ENCODE measurements around the gene CACTIN. TPM values are rescaled to one million over a fixed set of nuclear protein-coding genes. Genes with fewer than 3 reads are reported as not detected.
"Not testable (repeated sequence)": the region's sequence is repeated elsewhere in the genome, so short reads cannot be mapped to it uniquely, and the experiment has no call there.

CACTIN gene
- total and polyA plus RNA-seq, 7 donors: 6.2 to 23.9 (median 20.5) TPM

DNA sequence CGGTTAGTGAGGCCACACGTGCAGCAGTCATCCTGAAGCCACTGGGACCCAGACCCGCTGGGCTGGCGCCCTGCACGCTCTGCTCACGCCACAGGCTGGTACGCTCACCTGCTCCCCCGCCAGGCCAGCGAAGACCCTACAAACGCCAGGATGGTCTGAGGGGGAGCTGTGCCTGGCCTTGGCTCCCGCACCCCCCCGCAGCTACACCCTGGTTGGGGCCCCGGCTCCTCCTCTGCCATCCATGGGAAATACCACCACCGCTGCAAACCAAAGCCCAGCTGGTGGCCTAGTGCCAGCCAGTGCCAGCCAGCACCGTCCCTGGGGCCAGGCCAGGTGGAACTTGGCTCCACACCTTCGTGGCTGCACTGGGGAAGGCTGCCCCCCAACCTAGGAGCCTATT is 23.3 kb upstream of the CACTIN start:
- TF ChIP-seq, protein P1, sequence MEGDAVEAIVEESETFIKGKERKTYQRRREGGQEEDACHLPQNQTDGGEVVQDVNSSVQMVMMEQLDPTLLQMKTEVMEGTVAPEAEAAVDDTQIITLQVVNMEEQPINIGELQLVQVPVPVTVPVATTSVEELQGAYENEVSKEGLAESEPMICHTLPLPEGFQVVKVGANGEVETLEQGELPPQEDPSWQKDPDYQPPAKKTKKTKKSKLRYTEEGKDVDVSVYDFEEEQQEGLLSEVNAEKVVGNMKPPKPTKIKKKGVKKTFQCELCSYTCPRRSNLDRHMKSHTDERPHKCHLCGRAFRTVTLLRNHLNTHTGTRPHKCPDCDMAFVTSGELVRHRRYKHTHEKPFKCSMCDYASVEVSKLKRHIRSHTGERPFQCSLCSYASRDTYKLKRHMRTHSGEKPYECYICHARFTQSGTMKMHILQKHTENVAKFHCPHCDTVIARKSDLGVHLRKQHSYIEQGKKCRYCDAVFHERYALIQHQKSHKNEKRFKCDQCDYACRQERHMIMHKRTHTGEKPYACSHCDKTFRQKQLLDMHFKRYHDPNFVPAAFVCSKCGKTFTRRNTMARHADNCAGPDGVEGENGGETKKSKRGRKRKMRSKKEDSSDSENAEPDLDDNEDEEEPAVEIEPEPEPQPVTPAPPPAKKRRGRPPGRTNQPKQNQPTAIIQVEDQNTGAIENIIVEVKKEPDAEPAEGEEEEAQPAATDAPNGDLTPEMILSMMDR (IDR thresholded peaks at IDR 0.05): no peak
- TF ChIP-seq POLR2A (IDR thresholded peaks at IDR 0.05): no peak
- TF ChIP-seq POLR2AphosphoS5 (IDR thresholded peaks at IDR 0.05): no peak
- TF ChIP-seq EP300 (IDR thresholded peaks at IDR 0.05): no peak
- intact Hi-C loops (cut with DNase I): no loop called here
- no peak overlapping the region for H3K27ac ChIP-seq
- no peaks in the 10 kb centered on the region for H3K4me1 ChIP-seq
- H3K9me3 ChIP-seq: no peaks in the 10 kb centered on the region
- H3K4me3 ChIP-seq: no peak overlapping the region
- H3K27me3 ChIP-seq: no peaks in the 10 kb centered on the region
- 93 to 95% methylated on average over 16 of the region's 16 CpGs for WGBS, 2 donors
- no peak for DNase-seq
- peaks cover 44 to 91% (median 67%) of the 10 kb centered on the region in 4 donors for H3K36me3 ChIP-seq

DNA sequence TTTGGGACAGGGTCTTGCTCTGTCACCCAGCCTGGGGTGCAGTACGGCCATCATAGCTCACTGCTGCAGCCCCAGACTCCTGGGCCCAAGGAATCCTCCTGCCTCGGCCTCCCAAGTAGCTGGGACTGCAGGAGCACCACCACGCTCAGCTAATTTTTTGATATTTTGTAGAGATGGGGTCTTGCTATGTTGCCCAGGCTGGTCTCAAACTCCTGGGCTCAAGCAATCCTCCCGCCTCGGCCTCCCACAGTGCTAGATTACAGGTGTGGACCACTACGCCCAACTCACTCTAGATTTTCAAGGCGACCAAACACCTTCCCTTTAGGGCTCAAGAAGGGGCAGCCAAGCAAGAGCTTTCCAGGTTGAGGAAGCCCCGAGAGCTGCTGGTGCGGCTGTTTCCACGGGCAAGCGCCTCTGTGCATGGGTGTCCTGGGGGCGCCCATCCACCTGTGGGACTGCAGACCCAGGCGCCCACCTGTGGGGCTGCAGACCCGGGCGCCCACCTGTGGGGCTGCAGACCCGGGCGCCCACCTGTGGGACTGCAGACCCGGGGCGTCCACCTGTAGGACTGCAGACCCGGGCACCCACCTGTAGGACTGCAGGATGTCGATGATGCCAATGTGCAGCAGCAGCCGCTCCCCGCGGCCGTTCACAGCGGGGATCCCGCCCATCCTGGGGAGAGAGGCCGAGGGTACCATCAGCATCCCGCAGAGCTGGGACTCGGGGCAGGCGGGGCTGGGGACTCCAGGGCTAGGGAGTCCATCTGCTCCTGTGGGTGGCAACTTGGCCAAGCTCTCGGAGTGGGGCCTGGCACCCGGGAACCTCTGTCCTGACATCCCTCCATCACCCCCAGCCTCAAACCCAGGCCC is 21.7 kb upstream of the CACTIN start:
- Histone ChIP-seq H3K4me1 (no peaks in the 10 kb centered on the region), H3K36me3 (peaks cover 41 to 92% (median 70%) of the 10 kb centered on the region in 4 donors), H3K27me3 (no peaks in the 10 kb centered on the region), H3K27ac (no peak overlapping the region), H3K4me3 (no peak overlapping the region), H3K9me3 (no peaks in the 10 kb centered on the region)
- WGBS, 2 donors: 95 to 96% methylated on average over 33 of the region's 33 CpGs
- intact Hi-C loops (cut with DNase I): no loop called here
- TF ChIP-seq, protein P1 (IDR thresholded peaks at IDR 0.05): no peak
- DNase-seq: no peak

DNA sequence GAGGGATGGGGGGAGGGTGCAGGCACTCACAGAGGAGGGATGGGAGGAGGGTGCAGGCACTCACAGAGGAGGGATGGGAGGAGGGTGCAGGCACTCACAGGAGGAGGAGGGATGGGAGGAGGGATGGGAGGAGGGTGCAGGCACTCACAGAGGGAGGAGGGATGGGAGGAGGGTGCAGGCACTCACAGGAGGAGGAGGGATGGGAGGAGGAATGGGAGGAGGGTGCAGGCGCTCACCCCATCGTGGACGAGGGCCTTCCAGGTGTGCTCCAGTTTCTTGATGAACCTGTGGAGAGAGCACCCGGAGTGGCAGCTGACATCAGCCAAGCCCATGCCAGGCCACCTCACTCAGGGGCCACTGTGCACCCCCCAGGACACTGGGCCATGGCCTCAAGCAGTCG is 20.5 kb upstream of the CACTIN start:
- WGBS, 2 donors: 91 to 92% methylated on average over 5 of the region's 5 CpGs
- H3K4me3 ChIP-seq; DNase-seq; H3K9me3 ChIP-seq; H3K27ac ChIP-seq; intact Hi-C loops (cut with DNase I); H3K27me3 ChIP-seq; H3K4me1 ChIP-seq: not testable (repeated sequence)
- H3K36me3 ChIP-seq: peaks cover 30 to 92% (median 68%) of the 10 kb centered on the region in 4 donors

DNA sequence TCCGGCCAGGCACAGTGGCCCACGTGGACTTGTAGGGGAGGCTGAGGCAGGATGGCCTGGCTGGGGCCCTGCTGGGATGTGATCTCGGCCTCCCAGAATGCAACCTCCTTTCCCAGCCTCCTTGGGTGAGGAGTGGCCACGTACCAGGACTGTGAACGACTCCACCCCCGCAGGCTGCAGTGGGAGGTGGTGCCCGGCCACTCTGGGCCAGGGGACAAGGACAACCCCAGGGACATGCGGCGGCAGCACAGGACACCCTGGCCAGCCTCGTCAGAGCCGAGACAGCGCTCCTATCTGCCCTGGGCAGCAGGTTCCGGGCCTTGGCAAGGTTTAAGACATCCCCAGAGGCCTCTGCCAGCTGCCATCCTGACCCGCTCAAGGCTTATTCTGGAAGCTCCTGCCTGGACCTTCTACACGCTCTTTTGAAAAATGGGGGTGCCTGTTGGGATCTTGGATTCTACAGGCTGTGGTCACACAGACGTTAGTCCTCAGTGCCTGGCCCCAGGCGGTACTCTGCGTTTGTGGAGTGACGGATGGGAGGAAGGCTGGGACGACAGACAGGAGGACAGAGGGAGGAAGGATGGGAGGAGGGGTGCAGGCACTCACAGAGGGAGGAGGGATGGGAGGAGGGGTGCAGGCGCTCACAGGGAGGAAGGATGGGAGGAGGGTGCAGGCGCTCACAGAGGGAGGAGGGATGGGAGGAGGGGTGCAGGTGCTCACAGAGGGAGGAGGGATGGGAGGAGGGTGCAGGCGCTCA is 19.9 kb upstream of the CACTIN start:
- no peaks in the 10 kb centered on the region for H3K4me1 ChIP-seq
- H3K4me3 ChIP-seq: no peak overlapping the region
- WGBS, 2 donors: 93% methylated on average over 23 of the region's 23 CpGs
- no peaks in the 10 kb centered on the region for H3K27me3 ChIP-seq
- peaks cover 24 to 92% (median 68%) of the 10 kb centered on the region in 4 donors for H3K36me3 ChIP-seq
- no peak overlapping the region for H3K27ac ChIP-seq
- DNase-seq: no peak
- intact Hi-C loops (cut with DNase I): no loop called here
- no peaks in the 10 kb centered on the region for H3K9me3 ChIP-seq
- no peak for TF ChIP-seq POLR2AphosphoS5 (IDR thresholded peaks at IDR 0.05)
- no peak for TF ChIP-seq POLR2A (IDR thresholded peaks at IDR 0.05)
- no peak for TF ChIP-seq EP300 (IDR thresholded peaks at IDR 0.05)
- TF ChIP-seq, protein P1 (IDR thresholded peaks at IDR 0.05): no peak

DNA sequence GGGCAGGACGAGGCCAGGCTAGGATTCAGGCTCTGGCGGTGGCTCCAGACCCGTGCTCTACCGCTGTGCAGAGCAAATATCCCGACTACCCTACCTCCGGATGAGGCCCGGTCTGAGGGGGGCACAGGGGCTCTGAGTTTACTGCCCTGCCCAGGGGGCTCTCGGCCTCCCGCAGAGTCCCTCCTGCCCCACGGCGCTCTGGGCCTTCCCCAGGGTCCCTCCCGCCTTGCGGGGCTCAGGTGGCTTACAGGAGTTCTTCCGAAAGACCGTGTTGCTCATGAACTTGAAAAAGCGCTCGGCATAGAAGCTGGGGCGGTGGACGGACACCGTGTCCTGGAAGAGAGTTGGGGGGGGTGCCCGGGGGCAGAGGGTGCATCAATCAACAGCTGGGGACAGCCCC is 19.1 kb upstream of the CACTIN start:
- Histone ChIP-seq H3K36me3 (peaks cover 16 to 92% (median 66%) of the 10 kb centered on the region in 4 donors), H3K4me3 (no peak overlapping the region)
- intact Hi-C loops (cut with DNase I): no loop called here

More for the DNA sequence above, 19.1 kb upstream of the CACTIN start:
- Histone ChIP-seq H3K27ac (no peak overlapping the region), H3K9me3 (no peaks in the 10 kb centered on the region), H3K4me1 (no peaks in the 10 kb centered on the region), H3K27me3 (no peaks in the 10 kb centered on the region)
- TF ChIP-seq, protein P1 (IDR thresholded peaks at IDR 0.05): no peak
- no peak for TF ChIP-seq POLR2A (IDR thresholded peaks at IDR 0.05)
- no peak for TF ChIP-seq POLR2AphosphoS5 (IDR thresholded peaks at IDR 0.05)
- TF ChIP-seq EP300 (IDR thresholded peaks at IDR 0.05): no peak
- 92 to 95% methylated on average over 21 of the region's 21 CpGs for WGBS, 2 donors
- DNase-seq: no peak

Data from sigmoid colon (tissue), 7 donors.